Sigmoid colon (tissue), 4 donors: ENCODE measurements around the gene ZNF474.

Source experiments
- CTCF ChIP-seq, 4 experiments: fragments of 450-650 bp in 3 of 4; fragments of 200-600 bp in 1 of 4; IDR thresholded peaks; one replicate each; pipeline ENCODE4 v1.5.1; 2016 to 2019; ENCODE audit warnings: antibody characterized with exemption in 4 of 4, mild to moderate bottlenecking in 3 of 4, moderate library complexity in 2 of 4
- EP300 ChIP-seq, 4 donors: sonication (generic); formaldehyde crosslinking; IDR thresholded peaks; one replicate each; pipeline ENCODE4 v1.6.1; 2017; ENCODE audit warnings: antibody characterized with exemption in 4 of 4
- POLR2AphosphoS5 ChIP-seq, 4 donors: sonication (generic); formaldehyde crosslinking; IDR thresholded peaks; one replicate each; pipeline ENCODE4 v1.6.1; 2017; ENCODE audit warnings: antibody characterized with exemption in 4 of 4

- TF ChIP-seq CTCF (IDR thresholded peaks at IDR 0.05): no peak
- no peak for TF ChIP-seq EP300 (IDR thresholded peaks at IDR 0.05)
- TF ChIP-seq POLR2AphosphoS5 (IDR thresholded peaks at IDR 0.05): no peak
These were observed 35.6 kb downstream of the ZNF474 start for GRCh38 chr5:122164831-122165558.
